ENCODE results near the gene MSANTD4. TPM values are rescaled to one million over a fixed set of nuclear protein-coding genes. Genes with fewer than 3 reads are reported as not detected.
"Not testable (repeated sequence)": the region's sequence is repeated elsewhere in the genome, so short reads cannot be mapped to it uniquely, and the experiment has no call there.

The MSANTD4 gene
- total RNA-seq, 1 donor from 2014 or later = 18.9 TPM

GRCh38 chr11:106061249-106061784 is 39.3 kb upstream of the MSANTD4 start:
- peaks cover 23% of the 10 kb centered on the region for H3K36me3 Mint-ChIP-seq (ENCODE audit: low read depth)
- H3K27ac Mint-ChIP-seq = no peak overlapping the region
- TF ChIP-seq CTCF (IDR thresholded peaks at IDR 0.05) = no peak
- no peaks in the 10 kb centered on the region for H3K9me3 Mint-ChIP-seq
- ATAC-seq (ENCODE audit: low read depth) (no peak), DNase-seq (no peak)
- no peaks in the 10 kb centered on the region for H3K27me3 Mint-ChIP-seq
- POLR2A ChIA-PET = no interaction called here
- no peak overlapping the region for H3K4me3 Mint-ChIP-seq
- CTCF ChIA-PET = no interaction called here
- peaks cover 15% of the 10 kb centered on the region for H3K4me1 Mint-ChIP-seq
- intact Hi-C loops (cut with micrococcal nuclease) = loop anchor here (5.0 kb wide), 1 partner anchor 39 kb away; the partner anchor contains the start of gene MSANTD4

GRCh38 chr11:106059617-106060016 is 37.6 kb upstream of the MSANTD4 start:
- CTCF ChIA-PET = interaction anchor here (0.9 kb wide), 1 partner anchor 28 kb away, joined by 3 read pairs; no protein-coding TSS in a partner anchor
- DNase-seq (no peak), ATAC-seq (ENCODE audit: low read depth) (no peak)
- Mint-ChIP-seq H3K4me1 (peaks cover 15% of the 10 kb centered on the region), H3K36me3 (ENCODE audit: low read depth) (peaks cover 22% of the 10 kb centered on the region), H3K27me3 (no peaks in the 10 kb centered on the region), H3K27ac (no peak overlapping the region), H3K9me3 (no peaks in the 10 kb centered on the region), H3K4me3 (no peak overlapping the region)
- intact Hi-C loops (cut with micrococcal nuclease) = loop anchor here (5.0 kb wide), 1 partner anchor 37 kb away; the partner anchor contains the start of gene MSANTD4
- TF ChIP-seq CTCF (IDR thresholded peaks at IDR 0.05) = no peak
- POLR2A ChIA-PET = interaction anchor here (0.8 kb wide), 1 partner anchor 18 kb away, joined by 3 read pairs; the partner anchor contains the start of genes AASDHPPT and KBTBD3

GRCh38 chr11:106058377-106058776 is 36.3 kb upstream of the MSANTD4 start:
- Mint-ChIP-seq H3K4me1 (peaks cover 11% of the 10 kb centered on the region), H3K36me3 (ENCODE audit: low read depth) (peaks cover 22% of the 10 kb centered on the region)
- DNase-seq; H3K9me3 Mint-ChIP-seq; ATAC-seq (ENCODE audit: low read depth); H3K27me3 Mint-ChIP-seq; H3K27ac Mint-ChIP-seq; intact Hi-C loops (cut with micrococcal nuclease); H3K4me3 Mint-ChIP-seq; POLR2A ChIA-PET: not testable (repeated sequence)
- CTCF ChIA-PET = interaction anchor here (0.8 kb wide), 1 partner anchor 12 kb away, joined by 3 read pairs; no protein-coding TSS in a partner anchor

- H3K4me3 Mint-ChIP-seq = no peak overlapping the region
- intact Hi-C loops (cut with micrococcal nuclease) = no loop called here
- no peaks in the 10 kb centered on the region for H3K36me3 Mint-ChIP-seq (ENCODE audit: low read depth)
- ATAC-seq (ENCODE audit: low read depth) = no peak
- H3K4me1 Mint-ChIP-seq = no peaks in the 10 kb centered on the region
- ChIA-PET CTCF (no interaction called here), POLR2A (no interaction called here)
- H3K9me3 Mint-ChIP-seq = no peaks in the 10 kb centered on the region
- DNase-seq = no peak
- H3K27me3 Mint-ChIP-seq = peaks cover 5% of the 10 kb centered on the region
- no peak for TF ChIP-seq CTCF (IDR thresholded peaks at IDR 0.05)
- H3K27ac Mint-ChIP-seq = no peak overlapping the region
These were observed 29.1 kb upstream of the MSANTD4 start for GRCh38 chr11:106051103-106051502.

GRCh38 chr11:106049727-106050476 is 27.9 kb upstream of the MSANTD4 start:
- ATAC-seq (ENCODE audit: low read depth) = no peak
- H3K27me3 Mint-ChIP-seq = peaks cover 5% of the 10 kb centered on the region
- POLR2A ChIA-PET = no interaction called here
- H3K9me3 Mint-ChIP-seq = no peaks in the 10 kb centered on the region
- CTCF ChIA-PET = no interaction called here
- H3K36me3 Mint-ChIP-seq (ENCODE audit: low read depth) = no peaks in the 10 kb centered on the region
- no peak for TF ChIP-seq CTCF (IDR thresholded peaks at IDR 0.05)
- H3K4me1 Mint-ChIP-seq = no peaks in the 10 kb centered on the region
- H3K27ac Mint-ChIP-seq = no peak overlapping the region
- no peak for DNase-seq
- intact Hi-C loops (cut with micrococcal nuclease) = no loop called here
- H3K4me3 Mint-ChIP-seq = no peak overlapping the region
